GM12872 (cell line): ENCODE results near the gene ERVW-1.
A peak's percentile ranks its signal among the peaks of the same experiment; 100 is the strongest.

ENCODE experiments used
- TF ChIP-seq, protein P1 (sequence below): IDR thresholded peaks from 3 replicates; pipeline ENCODE4 v1.5.1; 2011; ENCODE audit warnings: low read depth, mild to moderate bottlenecking, low read length, moderate library complexity; ENCODE audit not compliant: insufficient read depth

Gene ERVW-1

GRCh38 chr7:92485267-92485892 lies 7.6 kb upstream of the ERVW-1 start:
- TF ChIP-seq, protein P1, sequence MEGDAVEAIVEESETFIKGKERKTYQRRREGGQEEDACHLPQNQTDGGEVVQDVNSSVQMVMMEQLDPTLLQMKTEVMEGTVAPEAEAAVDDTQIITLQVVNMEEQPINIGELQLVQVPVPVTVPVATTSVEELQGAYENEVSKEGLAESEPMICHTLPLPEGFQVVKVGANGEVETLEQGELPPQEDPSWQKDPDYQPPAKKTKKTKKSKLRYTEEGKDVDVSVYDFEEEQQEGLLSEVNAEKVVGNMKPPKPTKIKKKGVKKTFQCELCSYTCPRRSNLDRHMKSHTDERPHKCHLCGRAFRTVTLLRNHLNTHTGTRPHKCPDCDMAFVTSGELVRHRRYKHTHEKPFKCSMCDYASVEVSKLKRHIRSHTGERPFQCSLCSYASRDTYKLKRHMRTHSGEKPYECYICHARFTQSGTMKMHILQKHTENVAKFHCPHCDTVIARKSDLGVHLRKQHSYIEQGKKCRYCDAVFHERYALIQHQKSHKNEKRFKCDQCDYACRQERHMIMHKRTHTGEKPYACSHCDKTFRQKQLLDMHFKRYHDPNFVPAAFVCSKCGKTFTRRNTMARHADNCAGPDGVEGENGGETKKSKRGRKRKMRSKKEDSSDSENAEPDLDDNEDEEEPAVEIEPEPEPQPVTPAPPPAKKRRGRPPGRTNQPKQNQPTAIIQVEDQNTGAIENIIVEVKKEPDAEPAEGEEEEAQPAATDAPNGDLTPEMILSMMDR: no peak

GRCh38 chr7:92478711-92479110 lies 965 bp upstream of the ERVW-1 start:
- TF ChIP-seq, protein P1: no peak

GRCh38 chr7:92478095-92478494 lies 349 bp upstream of the ERVW-1 start:
- TF ChIP-seq, protein P1: no peak

GRCh38 chr7:92466682-92467081 lies 11.1 kb downstream of the ERVW-1 start:
- TF ChIP-seq, protein P1: no peak

GRCh38 chr7:92464515-92464914 lies 13.2 kb downstream of the ERVW-1 start:
- TF ChIP-seq, protein P1: no peak

GRCh38 chr7:92462560-92462959 lies 15.2 kb downstream of the ERVW-1 start:
- TF ChIP-seq, protein P1: no peak

- TF ChIP-seq, protein P1: peak; percentile 81
These were observed 16.4 kb downstream of the ERVW-1 start for GRCh38 chr7:92461027-92462003.
